Stimulated activated naive CD4-positive, alpha-beta T cell (primary cell): ENCODE measurements around the gene OR2T5.
"Not testable (repeated sequence)": the region's sequence is repeated elsewhere in the genome, so short reads cannot be mapped to it uniquely, and the experiment has no call there.

ENCODE experiments used
- DNase-seq, 6 experiments: peaks; one replicate each; lab custom pipeline; 2025; lab: John Stamatoyannopoulos, UW

Gene OR2T5

DNA sequence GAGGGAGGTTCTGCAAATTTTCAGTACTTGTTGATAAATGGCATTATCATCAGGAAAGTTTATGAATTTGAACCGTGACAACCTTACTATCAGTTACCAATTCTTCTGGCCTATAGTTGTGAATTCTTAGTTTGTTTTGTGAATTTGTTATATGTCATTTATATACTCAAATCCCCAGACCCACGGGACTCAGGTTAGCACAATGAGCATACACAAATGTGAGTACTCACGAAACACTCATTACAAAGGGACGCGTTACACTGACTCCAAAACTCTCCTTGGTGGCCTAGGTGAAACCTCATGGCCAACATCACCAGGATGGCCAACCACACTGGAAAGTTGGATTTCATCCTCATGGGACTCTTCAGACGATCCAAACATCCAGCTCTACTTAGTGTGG lies at the start of gene OR2T5:
OR2T5 (plus strand) TSS at position 301 of the 400 bp plus-strand sequence; CDS start at position 301, 0 bp downstream.
- DNase-seq, result not testable (repeated sequence)

- not testable (repeated sequence) for DNase-seq
Observed at GRCh38 chr1:248438668-248439067, 49.7 kb upstream of the OR2T5 start.

DNA sequence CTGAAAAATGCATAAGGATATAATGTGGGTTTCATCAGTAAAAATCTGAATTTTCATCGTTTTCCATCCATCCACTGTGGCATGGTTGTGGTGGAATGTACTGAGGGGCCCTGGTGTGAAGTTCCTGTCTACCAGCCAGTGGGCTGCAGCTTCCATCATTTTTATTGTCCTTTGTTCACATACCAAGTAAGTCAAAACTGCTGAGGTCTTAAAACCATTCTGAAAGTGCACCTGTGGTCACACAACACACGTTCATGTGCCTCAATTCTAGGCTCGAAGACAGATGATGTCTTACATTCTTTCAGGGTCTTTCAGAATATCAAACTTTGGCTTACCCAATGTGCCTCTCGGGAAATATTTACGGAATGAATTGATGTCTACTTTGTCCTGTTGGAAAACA lies 49.1 kb upstream of the OR2T5 start:
- DNase-seq, result not testable (repeated sequence)

GRCh38 chr1:248442500-248443277 lies 45.7 kb upstream of the OR2T5 start:
- DNase-seq, result not testable (repeated sequence)

- not testable (repeated sequence) for DNase-seq
Observed at GRCh38 chr1:248444603-248445002, 43.8 kb upstream of the OR2T5 start.

DNA sequence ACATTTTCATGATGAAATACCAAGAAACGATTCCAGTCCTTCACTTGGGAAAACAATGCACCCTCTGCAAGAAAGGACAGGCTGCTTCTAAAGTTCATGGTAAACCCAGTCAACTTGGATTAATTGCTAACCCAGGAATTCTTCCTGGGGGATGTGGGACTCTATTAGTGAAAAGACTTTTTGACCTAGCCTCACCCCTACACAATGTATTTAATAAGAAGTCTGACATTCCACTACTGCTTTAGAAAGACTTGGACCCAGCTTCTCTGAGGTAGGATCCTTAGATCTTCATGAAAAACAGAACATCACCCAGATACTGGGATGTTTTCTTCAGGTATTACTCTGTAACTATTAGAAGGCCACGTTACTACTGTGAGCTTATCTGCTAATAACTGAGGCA lies 43.0 kb upstream of the OR2T5 start, which contains the start of gene OR2T2:
OR2T2 (plus strand) TSS at position 239 of the 400 bp plus-strand sequence. CDS start 7,161 bp downstream, outside the sequence.
- not testable (repeated sequence) for DNase-seq

DNA sequence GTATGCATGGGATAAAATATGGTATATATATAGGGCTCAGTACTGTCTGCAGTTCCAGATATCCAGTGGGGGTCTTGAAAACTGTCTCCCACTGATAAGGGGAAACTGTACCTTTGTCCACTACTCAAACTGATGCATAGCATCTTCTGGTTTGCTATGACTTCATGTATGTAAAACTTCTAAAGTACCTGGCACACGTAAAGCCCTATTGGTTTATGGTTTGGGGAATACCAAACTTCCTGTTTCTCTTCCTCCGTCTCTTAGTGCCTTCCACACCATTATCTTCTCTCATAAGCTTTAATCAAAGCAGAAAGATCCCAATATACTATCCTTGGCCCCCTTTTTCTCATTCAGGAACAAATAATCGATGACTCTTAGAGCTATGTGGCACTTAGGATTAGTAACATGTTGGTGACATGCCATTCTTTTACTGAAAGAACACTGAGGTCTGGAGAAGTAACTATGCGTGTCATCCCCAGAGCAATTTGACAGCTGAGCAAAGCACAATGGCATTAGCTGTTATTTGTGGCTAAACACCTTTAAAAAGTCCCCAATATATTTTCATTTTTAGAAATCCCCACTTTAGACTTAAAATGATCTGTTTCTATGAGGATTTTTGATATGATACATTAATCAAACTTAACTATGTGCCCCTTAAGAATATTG lies 39.8 kb upstream of the OR2T5 start:
- not testable (repeated sequence) for DNase-seq

DNA sequence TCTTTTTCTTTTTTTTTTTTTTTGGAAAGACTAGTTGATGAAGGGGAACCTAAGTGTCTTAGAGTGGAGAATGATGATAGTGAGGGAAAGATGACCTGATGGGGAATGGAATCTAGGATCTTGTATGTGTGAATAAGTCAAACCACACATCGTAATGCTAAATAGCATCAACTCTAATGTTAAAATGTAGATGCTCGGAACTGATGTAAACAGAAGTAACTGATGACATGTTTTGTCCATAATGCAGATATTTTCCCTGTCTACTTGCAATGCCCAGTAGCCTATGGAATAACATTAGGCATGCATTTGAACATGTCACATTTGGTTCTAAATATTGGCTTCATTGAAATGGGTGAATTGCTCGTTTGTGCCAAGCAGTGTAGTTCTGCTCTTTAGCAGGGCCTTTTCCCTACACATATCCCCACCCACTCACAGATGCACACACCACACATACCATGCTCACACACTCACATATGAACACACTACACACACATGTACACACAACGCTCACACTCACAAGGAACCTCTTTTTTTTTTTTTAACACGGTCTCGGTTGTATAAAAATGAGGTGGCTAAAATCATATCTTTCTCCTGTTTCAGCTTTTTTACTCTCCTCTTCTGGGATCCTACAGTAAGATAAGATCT lies 38.4 kb upstream of the OR2T5 start:
- DNase-seq, result not testable (repeated sequence)

DNA sequence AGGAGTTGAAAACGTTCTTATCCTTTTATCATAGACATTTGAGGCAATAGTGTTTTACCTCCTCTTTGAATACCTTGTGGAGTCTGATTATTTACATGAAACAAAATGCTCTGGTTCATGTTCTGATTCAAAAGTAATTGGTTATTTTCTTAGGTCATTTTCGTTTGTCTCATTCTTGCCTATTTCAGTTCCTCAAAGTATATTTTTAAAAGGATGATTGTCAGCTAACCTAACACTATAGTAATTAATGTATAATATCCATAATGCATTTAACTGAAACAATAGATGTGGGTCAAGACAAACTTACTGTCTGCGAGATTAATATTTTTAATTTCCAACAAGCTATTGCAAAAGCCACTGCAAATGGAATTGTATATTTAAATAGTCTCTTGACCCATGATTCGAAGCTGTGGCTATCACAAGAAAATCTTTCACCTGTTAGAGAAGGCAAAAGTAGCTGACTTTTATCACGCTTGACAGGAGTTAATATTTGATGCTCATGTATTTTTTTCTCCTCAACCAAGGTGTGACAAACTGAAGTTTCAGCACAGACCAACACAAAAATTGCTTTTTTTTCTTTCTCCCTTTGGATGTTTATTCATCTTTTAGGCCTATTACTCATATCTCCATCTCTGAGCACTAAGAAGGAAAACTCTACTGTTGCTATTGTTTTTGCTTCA lies 37.8 kb upstream of the OR2T5 start:
- not testable (repeated sequence) for DNase-seq

- not testable (repeated sequence) for DNase-seq
Observed at GRCh38 chr1:248453619-248454018, 34.8 kb upstream of the OR2T5 start.

DNA sequence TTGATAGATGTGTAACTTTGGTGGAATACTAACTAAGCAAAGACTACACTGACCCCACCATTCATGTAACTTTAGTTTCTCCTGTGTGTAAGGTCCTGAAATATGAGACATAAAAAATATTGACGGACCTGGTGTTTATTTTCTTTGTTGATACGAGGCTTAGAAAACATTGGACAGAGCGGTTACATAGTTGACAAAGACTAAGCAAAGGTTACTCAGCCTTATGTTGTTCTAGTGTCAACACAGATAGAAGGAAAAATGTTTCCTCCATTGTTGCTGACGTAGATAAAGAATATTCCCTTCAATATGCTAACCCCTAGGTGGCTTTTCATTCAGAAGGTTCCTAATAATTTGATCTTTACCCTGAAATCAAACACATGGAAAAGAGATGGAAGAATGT lies 33.3 kb upstream of the OR2T5 start:
- DNase-seq, result not testable (repeated sequence)

- not testable (repeated sequence) for DNase-seq
Observed at GRCh38 chr1:248456635-248457034, 31.8 kb upstream of the OR2T5 start.

- DNase-seq, result not testable (repeated sequence)
Observed at GRCh38 chr1:248459117-248459516, 29.3 kb upstream of the OR2T5 start.

DNA sequence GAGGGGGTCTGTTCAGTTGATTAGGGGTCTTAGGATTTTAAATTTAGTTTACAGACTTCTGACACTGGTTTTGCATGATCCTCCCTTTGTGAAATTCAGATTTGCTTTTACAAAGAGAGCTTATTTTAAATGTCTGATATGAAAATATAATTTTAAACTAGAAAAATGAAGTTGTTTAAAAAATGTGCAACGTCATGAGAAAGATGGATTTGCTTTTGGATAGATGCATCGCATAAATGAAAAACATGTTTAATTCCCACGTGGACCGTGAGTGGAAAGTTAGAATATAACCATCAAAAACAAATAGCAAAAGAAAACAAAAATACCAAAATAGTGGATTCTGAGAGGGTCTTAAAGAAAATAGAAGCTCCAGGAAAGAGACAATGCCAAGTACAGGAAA lies 17.2 kb upstream of the OR2T5 start:
- no peak for DNase-seq

DNA sequence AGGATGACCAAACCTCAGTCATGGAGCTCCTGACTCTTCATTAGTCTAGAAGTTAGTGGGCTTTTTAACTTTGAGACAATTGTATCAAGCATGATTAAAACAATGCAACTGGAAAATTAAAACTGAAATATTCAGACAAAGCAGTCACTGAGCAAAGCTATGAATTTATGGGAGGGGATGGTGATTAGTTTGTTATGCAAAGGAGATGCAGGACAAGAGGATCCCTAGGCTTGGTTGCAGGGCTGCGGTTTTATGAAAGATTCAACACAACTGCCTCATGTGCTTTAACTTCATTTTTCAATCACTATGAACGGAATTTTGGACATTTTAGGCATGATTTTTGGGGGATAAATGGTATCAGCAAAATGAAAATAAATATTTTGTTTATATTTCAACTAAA lies 16.3 kb upstream of the OR2T5 start:
- not testable (repeated sequence) for DNase-seq

GRCh38 chr1:248473051-248473450 lies 15.3 kb upstream of the OR2T5 start, which contains the start of gene OR2T3:
Gene OR2T3, plus strand, starts transcription at chr1:248473351. Its CDS starts 0 bp downstream, at chr1:248473351.
- DNase-seq, result not testable (repeated sequence)

- DNase-seq, result not testable (repeated sequence)
Observed at GRCh38 chr1:248475660-248476059, 12.7 kb upstream of the OR2T5 start.

DNA sequence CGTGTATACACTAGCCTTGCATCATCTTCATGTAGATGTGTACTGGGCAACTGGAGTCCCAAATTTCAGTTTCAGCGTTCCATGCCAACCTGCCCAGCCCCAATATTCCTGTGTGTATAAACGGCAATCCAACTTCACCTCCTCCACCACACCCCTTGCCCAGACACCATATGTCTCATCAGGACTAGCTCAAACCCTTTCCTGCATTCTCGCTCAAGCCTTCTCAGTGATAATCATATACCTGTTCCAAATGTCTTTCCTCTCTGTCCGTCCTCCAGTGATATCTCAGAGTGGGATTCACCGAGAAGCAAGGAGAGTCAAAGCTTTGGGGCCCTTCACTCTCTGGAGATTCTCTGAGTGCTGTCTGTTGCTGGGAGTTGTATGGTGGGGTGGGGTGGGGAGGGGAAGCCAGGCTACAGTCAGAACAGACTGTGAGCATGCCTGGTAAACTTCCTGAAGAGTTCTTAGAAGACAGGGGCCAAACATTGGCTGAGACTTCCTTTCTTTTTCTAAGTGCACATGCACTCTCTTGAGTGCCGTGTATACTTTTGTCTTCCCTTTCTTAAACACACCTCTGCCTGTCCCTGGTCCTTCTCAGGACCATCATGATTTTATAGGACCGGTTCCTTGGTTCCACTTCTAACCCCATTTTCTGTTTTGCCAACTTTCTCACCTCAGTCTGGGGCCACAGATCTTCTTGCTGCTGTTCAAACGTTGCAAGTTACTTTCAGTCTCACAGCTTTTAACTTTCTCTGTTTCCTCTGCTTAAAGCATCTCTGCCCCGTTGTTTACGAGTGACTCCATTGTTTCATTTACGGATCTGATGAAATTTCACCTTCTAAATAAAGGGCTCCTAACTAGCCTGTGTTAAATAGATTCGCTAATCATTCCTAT lies 6.5 kb upstream of the OR2T5 start:
- peak in 4 of 6 experiments; percentile 2 to 75 (median 44) for DNase-seq

DNA sequence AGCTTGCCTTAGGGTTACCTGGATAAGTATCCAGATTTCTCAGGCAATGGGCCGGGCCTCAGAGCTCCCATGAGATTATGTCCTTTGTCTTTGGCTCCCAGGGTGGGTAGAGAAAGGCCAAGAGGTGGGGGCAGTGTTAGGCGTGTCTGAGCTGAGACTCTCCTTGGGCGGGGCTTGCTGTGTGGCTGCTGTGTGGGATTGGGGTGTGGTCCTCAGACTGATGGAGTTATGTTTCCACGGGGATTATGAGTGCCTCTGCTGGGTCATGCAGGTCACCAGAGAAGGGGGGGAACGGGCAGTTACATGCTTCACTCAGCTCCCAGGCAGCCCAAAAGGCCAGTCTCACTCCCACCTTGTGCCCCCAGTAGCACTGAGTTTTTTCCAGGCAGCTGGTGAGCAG lies 8.3 kb downstream of the OR2T5 start:
- DNase-seq, result not testable (repeated sequence)

- not testable (repeated sequence) for DNase-seq
Observed at GRCh38 chr1:248500305-248501035, 12.1 kb downstream of the OR2T5 start.
